H1 (cell line): Measurements from ENCODE around the gene EPM2A. TPM values are rescaled to one million over a fixed set of nuclear protein-coding genes. Genes with fewer than 3 reads are reported as not detected.

ENCODE experiments used
- CTCF ChIA-PET: fragments of 300-600 bp; sonication (Branson Sonifier 250); formaldehyde crosslinking; loops from one replicate; lab custom pipeline; 2021; ENCODE audit not compliant: partially characterized antibody; lab: Charles Lee
- POLR2A ChIA-PET: fragments of 300-600 bp; sonication (Branson Sonifier 250); formaldehyde crosslinking; loops from one replicate; lab custom pipeline; 2021; ENCODE audit warnings: inconsistent platforms; ENCODE audit not compliant: partially characterized antibody; lab: Charles Lee
- DNase-seq, 2 experiments: peaks; one replicate each; pipeline versions ENCODE4 v3.0.0 to v3.0.0-alpha.2; 2010 to 2022; ENCODE audit warnings: low spot score in 2 of 2, low read depth in 1 of 2, mixed read lengths in 1 of 2
- FAIRE-seq: peaks from 2 replicates; lab custom pipeline; 2011; peaks lifted over from hg19 to GRCh38; lab: Jason Lieb, UNC
- H2AFZ ChIP-seq: 2 replicates; pipeline ENCODE4 v1.8.1; 2012; ENCODE audit warnings: low read length, inconsistent platforms
- H2AK5ac ChIP-seq: 2 replicates; pipeline ENCODE4 v1.6.1; 2013; ENCODE audit warnings: low read depth, low read length
- H2BK120ac ChIP-seq: replicated peaks from 2 replicates; pipeline ENCODE3; 2013; ENCODE audit warnings: low read depth, low read length, inconsistent platforms
- H2BK12ac ChIP-seq: 2 replicates; pipeline ENCODE4 v1.6.1; 2013; ENCODE audit warnings: low read depth, low read length
- H2BK15ac ChIP-seq: 2 replicates; pipeline ENCODE4 v1.6.1; 2013; ENCODE audit warnings: low read length
- H2BK20ac ChIP-seq: 2 replicates; pipeline ENCODE4 v1.6.1; 2013; ENCODE audit warnings: low read length
- H2BK5ac ChIP-seq: 2 replicates; pipeline ENCODE4 v1.6.1; 2013; ENCODE audit warnings: low read depth, low read length
- H3K14ac ChIP-seq: 2 replicates; pipeline ENCODE4 v1.6.1; 2013; ENCODE audit warnings: inconsistent platforms; ENCODE audit not compliant: insufficient read length
- H3K18ac ChIP-seq: 2 replicates; pipeline ENCODE4 v1.6.1; 2013; ENCODE audit warnings: low read length; ENCODE audit errors: extremely low read depth
- H3K23ac ChIP-seq: 2 replicates; pipeline ENCODE4 v1.6.1; 2013; ENCODE audit warnings: inconsistent platforms; ENCODE audit not compliant: insufficient read length
- H3K23me2 ChIP-seq: 2 replicates; pipeline ENCODE4 v1.6.1; 2013; ENCODE audit warnings: low read depth, low read length
- H3K27ac ChIP-seq: 2 replicates; pipeline ENCODE4 v1.6.1; 2011; ENCODE audit warnings: low read depth, low read length, inconsistent platforms
- H3K27me3 ChIP-seq, 4 experiments: replicated peaks in 1 of 4; 1 replicate in 1 of 4; 2 replicates in 3 of 4; pipeline versions ENCODE4 v1.6.1 to v1.8.1; 2011 to 2013; ENCODE audit warnings: low read length in 3 of 4, mild to moderate bottlenecking in 3 of 4, inconsistent platforms in 2 of 4, mixed read lengths in 2 of 4, moderate library complexity in 1 of 4; ENCODE audit not compliant: control insufficient read depth in 3 of 4, insufficient read depth in 3 of 4; ENCODE audit errors: extremely low read depth in 1 of 4
- H3K36me3 ChIP-seq, 4 experiments: 2 replicates each; pipeline versions ENCODE4 v1.6.1 to v1.8.1; 2011 to 2013; ENCODE audit warnings: mild to moderate bottlenecking in 4 of 4, low read length in 3 of 4, moderate library complexity in 2 of 4, control low read depth in 1 of 4, inconsistent platforms in 1 of 4; ENCODE audit not compliant: insufficient read depth in 4 of 4, control insufficient read depth in 2 of 4
- H3K4ac ChIP-seq: replicated peaks from 2 replicates; pipeline ENCODE3; 2013; ENCODE audit warnings: low read length, low read depth, mixed read lengths, inconsistent platforms; ENCODE audit not compliant: insufficient read length
- H3K4me1 ChIP-seq, 4 experiments: replicated peaks in 1 of 4; 1 replicate in 1 of 4; 2 replicates in 3 of 4; pipeline versions ENCODE4 v1.6.1 to v1.8.1; 2011 to 2013; ENCODE audit warnings: low read length in 3 of 4, inconsistent platforms in 2 of 4, mixed read lengths in 1 of 4; ENCODE audit not compliant: insufficient read depth in 4 of 4, control insufficient read depth in 3 of 4
- H3K4me2 ChIP-seq, 2 experiments: 2 replicates each; pipeline versions ENCODE4 v1.6.1 to v1.8.1; 2011 to 2013; ENCODE audit warnings: low read depth in 2 of 2, low read length in 2 of 2, control low read depth in 1 of 2, inconsistent platforms in 1 of 2, mild to moderate bottlenecking in 1 of 2; ENCODE audit not compliant: insufficient read depth in 1 of 2
- H3K4me3 ChIP-seq, 4 experiments: fragments of 200-600, 300-600 bp in 1 of 4; sonication (generic), shearing (Covaris generic), sonication (Bioruptor Twin) in 1 of 4; 2 replicates each; pipeline versions ENCODE4 v1.5.1 to v1.8.1; 2011 to 2016; ENCODE audit warnings: low read length in 4 of 4, low read depth in 3 of 4, control low read depth in 2 of 4, inconsistent platforms in 2 of 4, mild to moderate bottlenecking in 2 of 4, mixed read lengths in 1 of 4, moderate library complexity in 1 of 4; ENCODE audit not compliant: insufficient read depth in 2 of 4; ENCODE audit errors: extremely low read depth in 1 of 4
- H3K56ac ChIP-seq: replicated peaks from 2 replicates; pipeline ENCODE3; 2013; ENCODE audit warnings: low read depth, mild to moderate bottlenecking, mixed read lengths, low read length, inconsistent platforms; ENCODE audit not compliant: insufficient read length
- H3K79me1 ChIP-seq: 2 replicates; pipeline ENCODE4 v1.6.1; 2013; ENCODE audit warnings: low read depth, low read length, control low read depth
- H3K79me2 ChIP-seq, 2 experiments: 2 replicates each; pipeline versions ENCODE4 v1.6.1 to v1.8.1; 2012 to 2013; ENCODE audit warnings: low read length in 2 of 2, mild to moderate bottlenecking in 2 of 2, inconsistent platforms in 1 of 2; ENCODE audit not compliant: insufficient read depth in 2 of 2, control insufficient read depth in 1 of 2
- H3K9ac ChIP-seq, 4 experiments: replicated peaks in 1 of 4; 1 replicate in 1 of 4; 2 replicates in 3 of 4; pipeline versions ENCODE4 v1.6.1 to v1.8.1; 2011 to 2013; ENCODE audit warnings: low read depth in 3 of 4, low read length in 3 of 4, control low read depth in 2 of 4, mild to moderate bottlenecking in 2 of 4, moderate library complexity in 2 of 4, inconsistent platforms in 1 of 4; ENCODE audit errors: extremely low read depth in 1 of 4
- H3K9me3 ChIP-seq, 2 experiments: 2 replicates each; pipeline versions ENCODE4 v1.6.1 to v1.8.1; 2012 to 2013; ENCODE audit warnings: mild to moderate bottlenecking in 2 of 2, moderate library complexity in 2 of 2, control low read depth in 1 of 2, inconsistent platforms in 1 of 2, low read depth in 1 of 2, low read length in 1 of 2, mixed read lengths in 1 of 2; ENCODE audit not compliant: insufficient read depth in 2 of 2
- H4K20me1 ChIP-seq, 2 experiments: replicated peaks in 1 of 2; 2 replicates each; pipeline versions ENCODE3 to v1.8.1; 2011 to 2013; ENCODE audit warnings: inconsistent platforms in 2 of 2, low read length in 2 of 2, mild to moderate bottlenecking in 1 of 2; ENCODE audit not compliant: insufficient read depth in 2 of 2, control insufficient read depth in 1 of 2
- H4K5ac ChIP-seq: 2 replicates; pipeline ENCODE4 v1.6.1; 2013; ENCODE audit warnings: low read length, low read depth, mixed read lengths, inconsistent platforms; ENCODE audit not compliant: insufficient read length
- H4K8ac ChIP-seq: 2 replicates; pipeline ENCODE4 v1.8.0; 2013; ENCODE audit warnings: mild to moderate bottlenecking, moderate library complexity, low read length, inconsistent platforms; ENCODE audit not compliant: insufficient read depth; ENCODE audit errors: extremely low read depth
- H4K91ac ChIP-seq: replicated peaks from 2 replicates; pipeline ENCODE3; 2013; ENCODE audit warnings: low read length, mixed read lengths, inconsistent platforms; ENCODE audit not compliant: insufficient read length
- BACH1 ChIP-seq: IDR thresholded peaks from 2 replicates; pipeline ENCODE4 v1.6.1; 2012; ENCODE audit warnings: low read length, improper control_type of control experiment
- CBX5 ChIP-seq: fragments of 300-800, 300-1000 bp; sonication (generic); IDR thresholded peaks from 2 replicates; pipeline ENCODE4 v1.7.1; 2016; ENCODE audit warnings: antibody characterized with exemption, low read length, low read depth
- CREB1 ChIP-seq: IDR thresholded peaks from 2 replicates; pipeline ENCODE4 v1.6.1; 2012; ENCODE audit warnings: inconsistent platforms
- HDAC2 ChIP-seq, 2 experiments: fragments of 300-600 bp in 1 of 2; sonication (generic) in 1 of 2; IDR thresholded peaks; 2 replicates each; pipeline ENCODE4 v1.6.1; 2011 to 2012; ENCODE audit warnings: low read depth in 2 of 2, low read length in 2 of 2, mild to moderate bottlenecking in 2 of 2, moderate library complexity in 2 of 2, borderline replicate concordance in 1 of 2, inconsistent platforms in 1 of 2
- MAFK ChIP-seq: IDR thresholded peaks from 2 replicates; pipeline ENCODE4 v1.6.1; 2012; ENCODE audit warnings: low read depth, mild to moderate bottlenecking, improper control_type of control experiment, low read length
- RBBP5 ChIP-seq: IDR thresholded peaks from 2 replicates; pipeline ENCODE4 v1.7.1; 2012; ENCODE audit warnings: low read depth, mild to moderate bottlenecking, inconsistent platforms, low read length, moderate library complexity, borderline replicate concordance
- SIRT6 ChIP-seq: IDR thresholded peaks from one replicate; pipeline ENCODE4 v1.7.1; 2012; ENCODE audit warnings: low read length, inconsistent platforms
- TAF1 ChIP-seq: IDR thresholded peaks from 2 replicates; pipeline ENCODE4 v1.6.1; 2011; ENCODE audit warnings: mild to moderate bottlenecking, low read depth, low read length
- TAF7 ChIP-seq: optimal IDR thresholded peaks from 2 replicates; pipeline ENCODE3; 2011; ENCODE audit warnings: low read depth, mild to moderate bottlenecking, inconsistent platforms, low read length, moderate library complexity, borderline replicate concordance
- polyA plus RNA-seq, 7 experiments: library from polyadenylated mRNA; depleted of rRNA in 3 of 7; stranded (reverse) in 5 of 7; unstranded in 2 of 7; fragments of >200 nt in 5 of 7; fragments of 200-250 nt in 2 of 7; gene quantifications; 1 replicate in 5 of 7; 2 replicates in 1 of 7; 4 replicates in 1 of 7; pipeline versions ENCODE4 v1.2.1 to v1.2.3, GENCODE V29; 2011 to 2013; ENCODE audit warnings: missing spikeins in 2 of 7, mixed read lengths in 2 of 7
- total RNA-seq: library from RNA; stranded (reverse); fragmentation: NEBNext Ultra II Directional; extraction: Animal tissue kit (Norgen Biotek cat#: 25700); gene quantifications from 2 replicates; pipeline ENCODE4 v1.2.1, GENCODE V29; 2021

EPM2A gene
- total and polyA plus RNA-seq, 2 of the 8 experiments (the other 6 are each of a cell fraction or from before 2014, with no cell fraction given), result 2.3 to 6.2 TPM

DNA sequence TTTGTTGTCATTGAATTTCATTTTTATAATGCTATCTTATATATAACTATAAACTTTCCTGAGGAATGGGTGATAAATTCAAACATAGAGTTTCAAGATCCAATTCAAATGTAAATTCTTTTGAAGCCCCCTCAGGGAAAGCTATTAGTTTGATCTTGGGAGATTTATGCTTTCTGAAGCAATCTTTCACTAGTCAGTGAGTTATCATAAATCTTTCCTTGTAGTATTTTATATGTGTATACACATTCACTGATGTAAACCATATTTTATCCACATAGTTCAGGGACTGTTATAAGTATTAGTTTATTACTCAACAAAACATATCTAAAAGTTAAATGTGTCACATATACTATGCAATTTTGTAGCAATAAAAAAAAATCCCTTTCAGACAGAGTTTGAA, 2.9 kb upstream of the EPM2A start:
- no peak overlapping the region for H3K27ac ChIP-seq
- no peak overlapping the region for H4K5ac ChIP-seq
- H4K91ac ChIP-seq, result no peak overlapping the region
- H3K27me3 ChIP-seq, result no peaks in the 10 kb centered on the region
- H3K79me1 ChIP-seq, result no peaks in the 10 kb centered on the region
- no peak overlapping the region for H3K18ac ChIP-seq
- no peak for TF ChIP-seq MAFK
- no peak for TF ChIP-seq TAF7
- no peak for TF ChIP-seq BACH1
- TF ChIP-seq HDAC2 (IDR thresholded peaks at IDR 0.05; ENCODE audit: borderline replicate concordance in 1 of 2, low read depth in 2 of 2, low read length in 2 of 2), result no peak
- TF ChIP-seq TAF1, result no peak
- TF ChIP-seq CREB1, result no peak
- no peak for TF ChIP-seq RBBP5
- TF ChIP-seq SIRT6, result no peak
- TF ChIP-seq CBX5, result no peak
- no peaks in the 10 kb centered on the region for H3K36me3 ChIP-seq
- H4K20me1 ChIP-seq, result no peaks in the 10 kb centered on the region
- H2BK12ac ChIP-seq, result no peak overlapping the region
- FAIRE-seq (no peak), DNase-seq (no peak)
- H3K9me3 ChIP-seq, result no peaks in the 10 kb centered on the region
- H2BK15ac ChIP-seq, result no peak overlapping the region
- H2AFZ ChIP-seq, result no peak overlapping the region
- no peak overlapping the region for H4K8ac ChIP-seq
- H3K4ac ChIP-seq, result no peak overlapping the region
- H2BK120ac ChIP-seq, result no peak overlapping the region
- peaks cover 0 to 5% of the 10 kb centered on the region in 2 experiments; a peak in 1 of 4 replicates for H3K79me2 ChIP-seq
- H3K4me2 ChIP-seq, result no peak overlapping the region
- H2BK20ac ChIP-seq, result no peak overlapping the region
- H3K23me2 ChIP-seq, result peaks cover 4% of the 10 kb centered on the region; the same call in 1 of the 2 replicates
- H3K14ac ChIP-seq, result no peak overlapping the region
- H3K56ac ChIP-seq, result no peak overlapping the region
- peaks cover 0 to 5% (median 0%) of the 10 kb centered on the region in 4 experiments; a peak in 2 of 7 replicates for H3K4me1 ChIP-seq
- ChIA-PET CTCF (no interaction called here), POLR2A (no interaction called here)
- no peak overlapping the region for H3K23ac ChIP-seq
- H2BK5ac ChIP-seq, result no peak overlapping the region
- no peak overlapping the region for H3K4me3 ChIP-seq
- no peak overlapping the region for H2AK5ac ChIP-seq
- no peak overlapping the region for H3K9ac ChIP-seq
